ENCODE data around the gene ADRA2B.
"Not testable (repeated sequence)": the region's sequence is repeated elsewhere in the genome, so short reads cannot be mapped to it uniquely, and the experiment has no call there.

DNA sequence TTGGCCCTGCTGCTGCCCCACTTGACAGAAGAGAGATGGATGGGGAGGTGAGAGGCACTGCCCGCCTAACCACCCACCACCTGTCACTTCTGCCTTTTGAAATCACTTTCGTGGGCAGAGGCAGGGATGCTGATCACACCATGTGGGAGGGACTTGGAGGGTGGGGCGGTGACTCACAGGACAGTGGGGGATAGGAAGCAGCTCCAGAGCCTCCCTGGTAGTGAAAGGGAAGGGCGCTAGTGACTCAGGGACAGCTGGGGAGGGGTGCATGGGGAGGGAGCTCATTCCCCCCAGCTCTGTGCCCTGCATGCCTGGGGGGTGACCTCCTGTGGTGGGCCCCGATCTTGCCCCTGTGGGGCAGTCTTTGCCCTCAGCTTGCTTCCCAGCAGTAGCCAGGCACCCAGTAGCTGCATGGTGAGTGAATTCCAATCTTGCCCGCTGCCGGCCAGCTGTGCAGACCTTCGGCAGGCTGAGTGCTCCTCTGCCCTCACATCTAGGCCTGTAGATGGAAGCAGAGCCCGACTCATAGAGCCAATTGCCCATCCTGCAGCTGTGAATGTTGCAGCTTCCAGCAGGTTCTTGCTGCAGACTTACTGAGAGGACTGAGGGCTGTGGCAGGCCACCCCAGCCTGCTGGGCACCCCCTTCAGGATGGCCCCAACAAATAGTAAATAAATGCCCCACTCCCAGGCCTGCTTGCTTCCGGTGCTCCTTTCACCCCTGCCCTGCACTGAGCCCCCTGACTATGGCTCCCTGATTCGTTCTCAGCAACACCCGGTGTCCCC lies 53.1 kb downstream of the ADRA2B start:
- TF ChIP-seq, protein P1, sequence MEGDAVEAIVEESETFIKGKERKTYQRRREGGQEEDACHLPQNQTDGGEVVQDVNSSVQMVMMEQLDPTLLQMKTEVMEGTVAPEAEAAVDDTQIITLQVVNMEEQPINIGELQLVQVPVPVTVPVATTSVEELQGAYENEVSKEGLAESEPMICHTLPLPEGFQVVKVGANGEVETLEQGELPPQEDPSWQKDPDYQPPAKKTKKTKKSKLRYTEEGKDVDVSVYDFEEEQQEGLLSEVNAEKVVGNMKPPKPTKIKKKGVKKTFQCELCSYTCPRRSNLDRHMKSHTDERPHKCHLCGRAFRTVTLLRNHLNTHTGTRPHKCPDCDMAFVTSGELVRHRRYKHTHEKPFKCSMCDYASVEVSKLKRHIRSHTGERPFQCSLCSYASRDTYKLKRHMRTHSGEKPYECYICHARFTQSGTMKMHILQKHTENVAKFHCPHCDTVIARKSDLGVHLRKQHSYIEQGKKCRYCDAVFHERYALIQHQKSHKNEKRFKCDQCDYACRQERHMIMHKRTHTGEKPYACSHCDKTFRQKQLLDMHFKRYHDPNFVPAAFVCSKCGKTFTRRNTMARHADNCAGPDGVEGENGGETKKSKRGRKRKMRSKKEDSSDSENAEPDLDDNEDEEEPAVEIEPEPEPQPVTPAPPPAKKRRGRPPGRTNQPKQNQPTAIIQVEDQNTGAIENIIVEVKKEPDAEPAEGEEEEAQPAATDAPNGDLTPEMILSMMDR (IDR thresholded peaks at IDR 0.05; ENCODE audit: poor library complexity): peak; percentile 20
- not testable (repeated sequence) for TF ChIP-seq EZH2phosphoT487 (IDR thresholded peaks at IDR 0.05; ENCODE audit: low read depth, severe bottlenecking, unreplicated experiment)
